Right forelimb (tissue), 1 donor: ENCODE measurements around the gene NOS2.
"Not testable (repeated sequence)": the region's sequence is repeated elsewhere in the genome, so short reads cannot be mapped to it uniquely, and the experiment has no call there.

Experiments
- DNase-seq: peaks from one replicate; pipeline ENCODE4 v3.0.0-alpha.2; 2018

NOS2 gene

GRCh38 chr17:27753726-27754125, 46.6 kb downstream of the NOS2 start:
- DNase-seq = not testable (repeated sequence)

- DNase-seq = not testable (repeated sequence)
Observed at GRCh38 chr17:27752831-27753619, 47.3 kb downstream of the NOS2 start.

GRCh38 chr17:27751622-27752490, 48.5 kb downstream of the NOS2 start:
- DNase-seq = no peak

DNA sequence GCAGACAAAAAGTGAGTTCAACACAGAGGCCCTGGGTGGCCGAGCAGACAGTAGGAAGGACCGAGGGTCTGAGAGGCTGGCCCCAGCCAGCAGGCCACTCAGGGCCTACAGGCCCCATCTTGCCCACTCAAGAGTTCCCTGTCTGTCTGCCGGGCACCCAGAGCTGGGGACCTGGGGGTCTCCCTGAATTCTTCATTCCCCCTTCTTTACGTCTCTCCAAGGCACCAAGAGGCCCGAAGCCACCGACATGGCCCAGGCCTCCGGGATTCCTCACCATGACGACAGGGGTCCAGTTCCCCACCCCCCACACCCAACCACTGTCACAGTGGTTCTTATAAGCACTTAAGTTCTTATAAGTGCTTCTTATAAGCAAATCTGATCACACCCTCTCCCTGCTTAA, 49.2 kb downstream of the NOS2 start:
- DNase-seq = no peak

GRCh38 chr17:27749562-27750150, 50.7 kb downstream of the NOS2 start:
- DNase-seq = not testable (repeated sequence)

GRCh38 chr17:27748360-27748825, 51.9 kb downstream of the NOS2 start:
- DNase-seq = no peak

DNA sequence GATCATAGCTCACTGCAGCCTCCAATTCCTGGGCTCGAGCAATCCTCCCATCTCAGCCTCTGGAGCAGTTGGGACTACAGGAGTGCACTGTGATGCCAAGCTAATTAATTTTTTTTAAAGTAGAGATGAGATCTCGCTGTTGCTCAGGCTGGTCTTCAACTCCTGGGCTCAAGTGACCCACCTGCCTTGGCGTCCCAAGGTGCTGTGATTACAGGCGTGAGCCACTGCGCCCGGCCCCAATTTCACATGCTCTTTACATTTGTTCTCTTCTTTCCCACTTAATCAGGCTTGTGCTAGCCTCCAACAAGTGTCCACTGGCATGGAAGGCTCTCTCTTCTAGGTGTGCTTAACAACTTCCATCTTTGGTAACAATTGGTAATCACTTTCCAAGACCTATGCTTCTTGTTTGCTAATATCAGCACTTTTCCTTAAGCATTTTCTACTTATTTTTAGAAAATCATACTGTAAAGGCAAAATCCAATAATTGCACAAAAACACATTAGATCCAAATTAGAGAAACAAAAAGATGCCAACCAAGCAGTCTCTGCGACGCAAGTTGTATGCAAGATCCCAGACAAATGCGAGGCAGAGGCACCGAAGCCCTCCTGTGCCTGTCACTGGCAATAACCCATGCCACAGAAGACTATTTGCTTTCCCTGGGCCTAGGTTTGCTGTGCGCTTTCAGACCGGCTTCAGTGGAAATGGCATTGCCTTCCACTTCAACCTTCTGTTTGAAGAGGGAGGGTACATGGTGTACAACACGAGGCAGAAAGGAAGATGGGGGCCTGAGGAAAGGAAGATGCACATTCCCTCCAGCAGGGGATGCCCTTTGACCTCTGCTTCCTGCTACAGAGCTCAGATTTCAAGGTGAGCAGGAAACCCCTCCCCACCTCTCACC, 52.6 kb downstream of the NOS2 start:
- no peak for DNase-seq

DNA sequence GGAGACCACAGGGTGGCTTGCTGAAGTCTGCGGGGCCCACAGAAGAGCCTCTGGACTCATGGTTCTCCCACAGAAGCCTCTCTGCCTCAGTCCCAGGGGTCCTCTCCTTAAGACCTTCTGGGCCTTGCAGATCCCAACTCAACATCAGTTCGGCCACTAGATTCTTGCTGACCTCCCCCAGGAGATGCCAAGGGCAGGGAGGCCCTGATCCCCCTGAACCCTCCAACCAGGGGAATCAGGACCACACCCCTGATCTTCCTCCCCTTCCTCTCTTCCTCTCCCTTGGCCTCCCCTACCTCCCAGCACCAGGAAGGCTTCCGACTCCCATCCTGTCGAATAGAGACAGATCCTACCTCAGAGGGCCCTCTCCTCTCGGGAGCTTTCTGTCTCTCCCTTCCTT, 53.4 kb downstream of the NOS2 start:
- DNase-seq = no peak

DNA sequence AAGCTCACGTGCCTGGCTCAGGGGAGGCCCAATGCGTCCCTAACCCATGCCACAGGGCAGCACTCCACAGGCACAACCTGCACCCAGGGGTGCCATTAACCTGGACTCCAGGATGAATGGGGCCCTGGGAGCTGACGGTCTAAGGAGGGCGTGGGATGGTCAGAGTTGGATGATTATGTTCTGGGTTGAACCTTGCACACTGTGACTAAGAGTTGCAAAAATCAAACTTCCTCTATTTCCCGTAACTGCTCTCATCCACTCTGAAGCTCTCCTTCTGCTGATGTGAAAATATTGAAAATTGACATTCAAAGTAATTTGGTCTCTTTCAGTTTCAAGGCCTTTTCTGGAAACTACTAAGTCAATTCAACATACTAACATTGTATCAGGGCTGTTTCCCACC, 54.0 kb downstream of the NOS2 start:
- DNase-seq = not testable (repeated sequence)

- DNase-seq = not testable (repeated sequence)
Observed at GRCh38 chr17:27745207-27745830, 55.0 kb downstream of the NOS2 start.

GRCh38 chr17:27743281-27743885, 56.9 kb downstream of the NOS2 start:
- DNase-seq = no peak

GRCh38 chr17:27741971-27742575, 58.3 kb downstream of the NOS2 start:
- DNase-seq = no peak

- no peak for DNase-seq
Observed at GRCh38 chr17:27741361-27741861, 58.9 kb downstream of the NOS2 start.

DNA sequence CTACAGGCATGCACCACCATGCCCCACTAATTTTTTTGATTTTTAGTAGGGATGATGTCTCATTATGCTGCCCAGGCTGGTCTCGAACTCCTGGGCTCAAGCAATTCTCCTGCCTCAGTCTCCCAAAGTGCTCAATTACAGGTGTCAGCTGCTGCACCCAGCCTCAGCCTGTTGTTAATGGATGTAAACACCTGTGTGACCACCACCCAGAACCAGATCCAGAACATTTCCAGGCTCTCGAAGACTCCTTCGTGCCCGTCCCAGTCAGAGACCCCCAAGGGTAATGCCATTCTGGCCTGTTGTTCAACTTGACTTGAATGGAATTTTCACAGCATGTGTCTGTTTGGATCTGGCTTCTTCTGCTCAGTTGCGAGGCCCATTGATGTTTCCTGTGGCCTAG, 59.8 kb downstream of the NOS2 start:
- DNase-seq = not testable (repeated sequence)

DNA sequence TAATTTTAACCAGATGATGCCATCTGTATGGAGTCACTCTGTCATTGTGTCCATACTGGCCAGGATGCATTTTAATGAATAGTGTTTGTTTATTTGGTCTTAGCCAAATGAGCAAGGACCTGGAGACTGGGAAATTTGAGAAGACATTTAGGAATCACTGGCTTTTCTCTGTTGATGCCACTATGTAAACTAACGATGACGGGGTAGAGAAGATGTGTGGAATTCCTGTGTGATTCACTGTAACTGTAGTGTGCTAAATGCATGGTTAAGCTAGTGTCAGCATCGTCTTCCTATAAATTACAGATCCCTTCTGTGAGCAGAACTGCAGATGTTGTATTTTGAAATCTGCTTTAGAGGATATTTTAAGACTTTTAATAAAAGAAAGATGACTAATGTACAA, 66.6 kb downstream of the NOS2 start:
- DNase-seq = no peak

DNA sequence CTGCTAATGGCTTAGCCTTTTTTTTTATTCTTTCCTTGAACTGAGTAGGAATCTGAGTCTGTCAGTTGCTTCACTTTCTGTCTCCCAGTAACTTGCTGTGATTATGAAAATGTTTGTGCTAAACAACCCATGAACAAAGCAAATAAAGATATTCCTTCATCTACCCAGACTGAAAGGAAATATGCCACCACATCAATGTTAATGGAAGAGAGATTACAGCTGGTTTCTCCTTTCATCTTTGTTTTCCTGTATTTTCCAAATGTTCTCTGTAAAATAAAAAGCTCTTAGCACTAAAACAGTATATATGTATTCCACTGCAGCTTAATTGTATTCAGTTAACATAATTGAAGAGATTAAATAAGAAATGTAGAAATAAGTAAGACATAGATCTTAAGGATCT, 67.6 kb downstream of the NOS2 start:
- not testable (repeated sequence) for DNase-seq

- DNase-seq = not testable (repeated sequence)
Observed at GRCh38 chr17:27725982-27726381, 74.3 kb downstream of the NOS2 start.

DNA sequence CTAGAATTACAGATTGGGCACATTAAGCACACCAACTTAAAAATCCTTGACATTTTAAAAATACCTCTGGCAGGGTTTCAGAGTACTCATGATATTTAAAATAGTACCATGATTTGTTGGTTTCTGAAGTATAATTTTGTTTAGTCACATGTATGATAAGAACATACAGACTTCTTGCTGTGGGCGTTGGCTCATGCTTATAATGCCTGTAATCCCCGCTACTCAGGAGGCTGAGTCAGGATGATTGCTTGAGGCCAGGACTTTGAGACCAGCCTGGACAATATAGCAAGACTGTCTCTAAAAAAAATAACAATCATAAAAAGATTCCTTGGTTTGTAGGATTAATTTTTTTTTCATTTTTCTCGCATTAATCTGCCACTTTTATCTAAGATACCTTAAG, 78.5 kb downstream of the NOS2 start:
- no peak for DNase-seq
